ENCODE results near the gene NOL8. TPM values are rescaled to one million over a fixed set of nuclear protein-coding genes. Genes with fewer than 3 reads are reported as not detected.

Gene NOL8
- 29.4 to 38.8 TPM (median 31.3 TPM) in 5 replicates for total RNA-seq (2022; extraction: Qiagen RNA extraction; ENCODE audit: low read depth)

DNA sequence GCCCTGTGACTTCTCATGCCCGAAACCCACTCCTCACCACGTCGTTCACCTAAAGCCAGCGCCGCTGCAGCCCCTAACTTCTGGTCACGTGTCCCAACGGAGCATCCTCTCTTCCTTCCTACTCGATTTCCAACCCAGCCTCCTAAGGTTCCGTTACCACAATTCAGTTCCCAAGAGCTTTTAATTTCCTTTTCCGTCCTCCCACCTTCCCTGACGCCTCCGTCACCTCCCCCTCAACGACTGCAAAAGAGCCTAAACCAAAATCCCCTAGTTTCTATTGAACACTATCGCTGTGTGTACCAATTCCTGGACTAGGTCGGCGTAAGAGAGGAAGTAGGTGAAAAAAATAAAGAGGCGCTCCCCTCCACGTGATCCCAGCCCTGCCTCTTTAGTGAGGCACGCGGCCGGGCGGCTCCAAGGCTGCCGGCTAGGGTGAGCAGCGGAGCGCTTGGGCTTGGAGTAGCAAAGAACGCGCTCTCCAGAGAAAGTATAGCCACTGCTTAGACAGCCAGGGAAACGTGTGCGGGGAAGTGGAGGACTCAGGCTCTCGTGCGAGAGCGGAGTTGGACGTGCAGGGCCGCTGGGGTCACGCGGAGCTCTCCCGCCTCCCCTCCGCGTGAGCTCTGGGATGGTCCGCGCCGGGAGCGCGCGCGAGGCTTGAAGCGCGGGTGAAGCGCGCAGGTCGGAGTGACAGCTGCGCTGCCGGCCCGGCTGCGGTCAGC, at the start of gene NOL8, which contains the start of gene CENPP:
TSS of gene NOL8 (minus strand) at position 82 of the 722 bp plus-strand sequence. CDS start 1,189 bp downstream, outside the sequence.
TSS of gene CENPP (plus strand) at position 685 of the 722 bp plus-strand sequence.

DNA sequence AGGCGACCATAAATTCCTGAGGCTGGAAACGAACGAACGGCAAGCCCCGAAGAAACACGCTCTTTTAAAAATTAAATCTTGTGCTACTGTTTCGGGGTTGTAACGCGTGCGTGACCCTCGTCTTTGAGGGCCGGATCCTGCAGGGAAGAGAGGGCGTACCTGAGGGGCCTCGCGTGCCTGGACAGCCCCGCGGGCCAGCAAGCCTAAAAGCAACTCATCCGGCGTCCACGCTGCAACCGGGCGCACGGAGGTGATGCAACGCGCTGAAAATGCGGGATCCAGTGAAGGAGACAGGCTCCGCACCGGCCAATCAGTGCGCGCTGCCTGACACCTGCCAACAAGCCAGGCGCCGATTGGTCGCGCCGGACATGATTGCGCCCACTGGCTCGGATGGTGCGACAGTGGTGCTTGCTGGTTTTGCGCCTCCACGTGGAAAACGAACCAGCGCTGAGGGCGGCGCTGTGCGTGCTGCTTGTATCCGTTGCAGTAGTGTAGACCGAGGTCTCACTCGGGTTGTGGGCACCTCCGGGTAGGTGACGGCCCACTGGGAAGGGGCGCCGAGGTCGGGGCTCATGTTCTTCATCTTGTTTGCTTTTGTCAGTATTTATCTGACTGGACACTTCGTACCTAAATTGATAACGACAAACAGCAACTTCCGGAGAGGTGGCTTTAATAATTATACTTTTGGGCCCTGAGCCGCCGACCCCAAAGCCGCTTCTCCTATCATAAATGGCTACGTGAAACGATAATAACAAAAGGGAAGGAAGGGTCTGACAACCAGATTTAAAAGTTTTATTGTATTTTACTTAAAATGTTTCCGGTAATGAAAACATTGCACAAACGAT, 31.5 kb downstream of the NOL8 start, which contains the start of gene IARS1:
TSS of gene IARS1 (minus strand) at position 246 of the 845 bp plus-strand sequence. CDS start 4,278 bp downstream, outside the sequence.

Other genes with a start within 250 kb of the NOL8 start
- gene SPTLC1, start 209.9 kb downstream of the NOL8 start, total RNA-seq (2022; extraction: Qiagen RNA extraction; ENCODE audit: low read depth) = 58.4 to 76.2 TPM (median 63.7 TPM) in 5 replicates
- 102 to 128 TPM (median 107 TPM) in 5 replicates for gene IARS1, start 31.7 kb downstream of the NOL8 start, total RNA-seq (2022; extraction: Qiagen RNA extraction; ENCODE audit: low read depth)
- gene CENPP, start 603 bp upstream of the NOL8 start, total RNA-seq (2022; extraction: Qiagen RNA extraction; ENCODE audit: low read depth) = 6.2 to 7.2 TPM (median 7.0 TPM) in 5 replicates
- gene OGN, start 79.2 kb upstream of the NOL8 start, total RNA-seq (2022; extraction: Qiagen RNA extraction; ENCODE audit: low read depth) = not detected in 5 replicates
- not detected in 5 replicates for gene OMD, start 99.1 kb upstream of the NOL8 start, total RNA-seq (2022; extraction: Qiagen RNA extraction; ENCODE audit: low read depth)
- gene ASPN, start 157.2 kb upstream of the NOL8 start, total RNA-seq (2022; extraction: Qiagen RNA extraction; ENCODE audit: low read depth) = not detected in 5 replicates
- gene ECM2, start 210.6 kb upstream of the NOL8 start, total RNA-seq (2022; extraction: Qiagen RNA extraction; ENCODE audit: low read depth) = 0.10 to 0.22 TPM (median 0.12 TPM) in 5 replicates

All from A549 treated with CpdA at 1 μM for 4 hours (cell line).